Thyroid gland (tissue), 4 donors: ENCODE results near the gene STK11IP. TPM values are rescaled to one million over a fixed set of nuclear protein-coding genes. Genes with fewer than 3 reads are reported as not detected.

ENCODE experiments used
- DNase-seq, 2 donors: peaks; one replicate each; pipeline ENCODE4 v3.0.0-alpha.2; 2019
- H3K27ac ChIP-seq, 3 donors: fragments of 200-600 bp; sonication (generic); 1 replicate in 2 of 3; 2 replicates in 1 of 3; pipeline ENCODE4 v1.5.1; 2016 to 2019; ENCODE audit warnings: mild to moderate bottlenecking in 1 of 3, moderate library complexity in 1 of 3
- H3K27me3 ChIP-seq: fragments of 200-600 bp; sonication (generic); one replicate; pipeline ENCODE4 v1.5.1; 2019
- H3K36me3 ChIP-seq, 2 donors: fragments of 200-600 bp; sonication (generic); one replicate each; pipeline ENCODE4 v1.5.1; 2016 to 2019
- H3K4me1 ChIP-seq, 2 donors: fragments of 200-600 bp; sonication (generic); one replicate each; pipeline ENCODE4 v1.5.1; 2017 to 2019
- H3K4me3 ChIP-seq, 3 donors: fragments of 200-600 bp; sonication (generic); replicated peaks in 1 of 3; 1 replicate in 2 of 3; 2 replicates in 1 of 3; pipeline ENCODE4 v1.5.1; 2016; ENCODE audit warnings: mild to moderate bottlenecking in 1 of 3
- H3K9me3 ChIP-seq: fragments of 200-600 bp; sonication (generic); one replicate; pipeline ENCODE4 v1.5.1; 2017
- POLR2A ChIP-seq, 2 donors: fragments of 450-650 bp; IDR thresholded peaks; one replicate each; pipeline ENCODE4 v1.6.1; 2017; ENCODE audit warnings: antibody characterized with exemption in 2 of 2, mild to moderate bottlenecking in 2 of 2, moderate library complexity in 1 of 2
- WGBS, 2 donors: methylation state at CpG; one replicate each; pipeline ENCODE4 v1.1.5; 2017; 5-methylcytosine and 5-hydroxymethylcytosine counted together
- intact Hi-C: fragments of 100-400 bp; cut with DNase I; formaldehyde crosslinking; loops from one replicate; pipeline ENCODE4 v1.15.1; 2023
- total RNA-seq, 4 donors: library from RNA; depleted of rRNA; stranded (reverse); fragments of >200 nt; gene quantifications; one replicate each; pipeline ENCODE4 v1.2.3, GENCODE V29; 2016
- TF ChIP-seq, protein P1 (sequence below), 6 experiments: fragments of 200-600 bp in 3 of 6; fragments of 450-650 bp in 3 of 6; sonication (generic) in 3 of 6; IDR thresholded peaks; one replicate each; pipeline ENCODE4 v1.5.1; 2016 to 2019; ENCODE audit warnings: antibody characterized with exemption in 6 of 6, mild to moderate bottlenecking in 2 of 6, inconsistent platforms in 1 of 6, moderate library complexity in 1 of 6

STK11IP gene, protein sequence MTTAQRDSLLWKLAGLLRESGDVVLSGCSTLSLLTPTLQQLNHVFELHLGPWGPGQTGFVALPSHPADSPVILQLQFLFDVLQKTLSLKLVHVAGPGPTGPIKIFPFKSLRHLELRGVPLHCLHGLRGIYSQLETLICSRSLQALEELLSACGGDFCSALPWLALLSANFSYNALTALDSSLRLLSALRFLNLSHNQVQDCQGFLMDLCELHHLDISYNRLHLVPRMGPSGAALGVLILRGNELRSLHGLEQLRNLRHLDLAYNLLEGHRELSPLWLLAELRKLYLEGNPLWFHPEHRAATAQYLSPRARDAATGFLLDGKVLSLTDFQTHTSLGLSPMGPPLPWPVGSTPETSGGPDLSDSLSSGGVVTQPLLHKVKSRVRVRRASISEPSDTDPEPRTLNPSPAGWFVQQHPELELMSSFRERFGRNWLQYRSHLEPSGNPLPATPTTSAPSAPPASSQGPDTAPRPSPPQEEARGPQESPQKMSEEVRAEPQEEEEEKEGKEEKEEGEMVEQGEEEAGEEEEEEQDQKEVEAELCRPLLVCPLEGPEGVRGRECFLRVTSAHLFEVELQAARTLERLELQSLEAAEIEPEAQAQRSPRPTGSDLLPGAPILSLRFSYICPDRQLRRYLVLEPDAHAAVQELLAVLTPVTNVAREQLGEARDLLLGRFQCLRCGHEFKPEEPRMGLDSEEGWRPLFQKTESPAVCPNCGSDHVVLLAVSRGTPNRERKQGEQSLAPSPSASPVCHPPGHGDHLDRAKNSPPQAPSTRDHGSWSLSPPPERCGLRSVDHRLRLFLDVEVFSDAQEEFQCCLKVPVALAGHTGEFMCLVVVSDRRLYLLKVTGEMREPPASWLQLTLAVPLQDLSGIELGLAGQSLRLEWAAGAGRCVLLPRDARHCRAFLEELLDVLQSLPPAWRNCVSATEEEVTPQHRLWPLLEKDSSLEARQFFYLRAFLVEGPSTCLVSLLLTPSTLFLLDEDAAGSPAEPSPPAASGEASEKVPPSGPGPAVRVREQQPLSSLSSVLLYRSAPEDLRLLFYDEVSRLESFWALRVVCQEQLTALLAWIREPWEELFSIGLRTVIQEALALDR
- 10 to 100 TPM; 14.6 to 25.0 (median 19.7) TPM for total RNA-seq

DNA sequence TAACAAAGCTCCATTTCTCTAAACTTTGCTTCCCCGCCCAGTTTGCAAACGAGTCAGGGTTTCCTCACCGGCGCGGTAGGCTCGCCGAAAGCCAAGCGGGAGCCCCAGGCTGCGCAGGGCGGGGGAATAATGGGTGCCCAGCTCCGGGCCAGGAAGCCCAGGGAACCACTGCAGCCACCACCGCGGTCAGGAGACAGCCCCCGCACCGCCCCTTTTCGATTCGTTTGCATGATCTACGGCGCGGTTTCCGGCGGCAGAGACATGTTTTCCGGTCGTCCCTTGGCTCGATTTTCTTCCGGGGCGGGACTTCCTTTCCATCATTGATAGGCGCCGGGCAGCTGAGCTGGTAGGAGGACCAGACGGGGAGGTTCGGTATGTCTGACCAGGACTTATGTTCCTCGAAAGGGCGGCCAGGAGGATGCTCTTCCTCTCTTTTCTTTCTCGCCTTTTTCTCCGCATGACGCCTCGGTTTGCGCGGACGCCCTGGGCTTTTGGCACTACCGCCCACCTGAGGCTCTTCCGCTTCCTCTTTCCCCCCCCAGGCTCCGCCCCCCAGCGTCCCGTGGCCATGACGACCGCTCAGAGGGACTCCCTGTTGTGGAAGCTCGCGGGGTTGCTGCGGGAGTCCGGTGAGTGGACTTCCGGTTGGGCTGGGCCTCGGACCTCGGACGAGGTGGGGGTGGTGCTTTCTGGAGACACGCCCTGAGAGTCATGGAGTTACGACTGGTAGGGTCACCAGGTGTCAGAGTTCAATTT lies at the start of gene STK11IP:
Gene STK11IP, plus strand, starts transcription at position 306 of the 756 bp plus-strand sequence. Its CDS starts 263 bp downstream, at position 569.
- Histone ChIP-seq H3K36me3 (peaks cover 6 to 12% of the 10 kb centered on the region in 2 donors), H3K4me1 (peaks cover 0 to 13% of the 10 kb centered on the region in 2 donors), H3K4me3 (peak within 1 kb of the TSS; percentile 35 to 77 (median 54)), H3K27me3 (no peaks in the 10 kb centered on the region), H3K9me3 (no peaks in the 10 kb centered on the region), H3K27ac (peak within 1 kb of the TSS; percentile 79 to 91 (median 89))
- peak; percentile 98 to 99 for DNase-seq
- TF ChIP-seq, protein P1, sequence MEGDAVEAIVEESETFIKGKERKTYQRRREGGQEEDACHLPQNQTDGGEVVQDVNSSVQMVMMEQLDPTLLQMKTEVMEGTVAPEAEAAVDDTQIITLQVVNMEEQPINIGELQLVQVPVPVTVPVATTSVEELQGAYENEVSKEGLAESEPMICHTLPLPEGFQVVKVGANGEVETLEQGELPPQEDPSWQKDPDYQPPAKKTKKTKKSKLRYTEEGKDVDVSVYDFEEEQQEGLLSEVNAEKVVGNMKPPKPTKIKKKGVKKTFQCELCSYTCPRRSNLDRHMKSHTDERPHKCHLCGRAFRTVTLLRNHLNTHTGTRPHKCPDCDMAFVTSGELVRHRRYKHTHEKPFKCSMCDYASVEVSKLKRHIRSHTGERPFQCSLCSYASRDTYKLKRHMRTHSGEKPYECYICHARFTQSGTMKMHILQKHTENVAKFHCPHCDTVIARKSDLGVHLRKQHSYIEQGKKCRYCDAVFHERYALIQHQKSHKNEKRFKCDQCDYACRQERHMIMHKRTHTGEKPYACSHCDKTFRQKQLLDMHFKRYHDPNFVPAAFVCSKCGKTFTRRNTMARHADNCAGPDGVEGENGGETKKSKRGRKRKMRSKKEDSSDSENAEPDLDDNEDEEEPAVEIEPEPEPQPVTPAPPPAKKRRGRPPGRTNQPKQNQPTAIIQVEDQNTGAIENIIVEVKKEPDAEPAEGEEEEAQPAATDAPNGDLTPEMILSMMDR (IDR thresholded peaks at IDR 0.05): peak in 1 of 6 experiments; percentile 6
- peak; percentile 48 to 94 for TF ChIP-seq POLR2A (IDR thresholded peaks at IDR 0.05)
- intact Hi-C loops: loop anchor here (2.0 kb wide), 1 partner anchor 49 kb away; no protein-coding TSS in a partner anchor
- WGBS, 2 donors: 0 to 1% methylated on average over 45 to 48 of the region's 57 CpGs

DNA sequence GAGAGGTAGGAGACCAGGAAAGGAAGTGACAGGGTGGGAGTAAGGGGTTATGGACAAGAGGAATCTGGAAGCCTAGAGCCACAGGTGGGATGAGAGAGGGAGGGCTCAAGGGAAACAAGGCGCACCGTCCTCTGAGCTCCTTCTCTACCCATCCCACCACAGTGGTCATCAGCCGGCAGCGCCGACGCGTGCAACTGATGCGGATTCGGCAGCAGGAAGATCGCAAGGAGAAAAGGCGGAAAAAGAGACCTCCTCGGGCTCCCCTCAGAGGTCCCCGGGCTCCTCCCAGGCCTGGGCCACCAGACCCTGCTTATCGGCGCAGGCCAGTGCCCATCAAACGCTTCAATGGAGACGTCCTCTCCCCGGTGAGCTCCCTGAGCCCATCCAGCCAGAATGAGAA lies 48.7 kb upstream of the STK11IP start:
- intact Hi-C loops: loop anchor here (2.0 kb wide), 1 partner anchor 50 kb away; no protein-coding TSS in a partner anchor

DNA sequence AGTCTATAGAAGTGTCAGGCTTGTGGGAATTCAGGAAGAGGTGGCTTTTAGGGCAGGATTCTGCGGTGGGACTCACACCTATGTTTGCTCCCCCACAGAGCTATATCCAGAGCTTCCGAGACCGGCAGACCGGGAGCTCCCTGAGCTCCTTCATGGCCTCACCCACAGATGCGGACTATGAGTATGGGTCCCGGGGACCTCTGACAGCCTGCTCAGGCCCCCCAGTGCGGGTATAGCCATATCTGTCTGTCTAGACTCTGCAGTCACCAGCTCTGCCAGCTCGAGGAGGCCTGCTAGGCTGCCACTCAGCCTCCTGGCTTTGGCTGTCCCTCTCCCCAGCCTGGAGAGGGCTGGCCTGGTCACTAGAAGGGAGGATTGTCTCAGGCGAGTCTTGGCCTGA lies 48.0 kb upstream of the STK11IP start:
- 93 to 94% methylated on average over 5 to 8 of the region's 9 CpGs for WGBS, 2 donors
- Histone ChIP-seq H3K4me3 (no peak overlapping the region), H3K4me1 (peaks cover 16 to 23% of the 10 kb centered on the region in 2 donors), H3K27me3 (no peaks in the 10 kb centered on the region), H3K9me3 (no peaks in the 10 kb centered on the region), H3K36me3 (no peaks in the 10 kb centered on the region), H3K27ac (no peak overlapping the region)
- no peak for DNase-seq
- TF ChIP-seq, protein P1 (IDR thresholded peaks at IDR 0.05): no peak
- no peak for TF ChIP-seq POLR2A (IDR thresholded peaks at IDR 0.05)
- intact Hi-C loops: loop anchor here (2.0 kb wide), 1 partner anchor 49 kb away; no protein-coding TSS in a partner anchor

More for the DNA sequence above, 48.7 kb upstream of the STK11IP start:
- H3K9me3 ChIP-seq: no peaks in the 10 kb centered on the region
- DNase-seq: no peak
- no peak overlapping the region for H3K27ac ChIP-seq
- H3K4me3 ChIP-seq: no peak overlapping the region
- peaks cover 23 to 29% of the 10 kb centered on the region in 2 donors for H3K4me1 ChIP-seq
- TF ChIP-seq POLR2A (IDR thresholded peaks at IDR 0.05): no peak
- TF ChIP-seq, protein P1 (IDR thresholded peaks at IDR 0.05): no peak
- no peaks in the 10 kb centered on the region for H3K27me3 ChIP-seq
- 93 to 95% methylated on average over 18 of the region's 18 CpGs for WGBS, 2 donors
- no peaks in the 10 kb centered on the region for H3K36me3 ChIP-seq

DNA sequence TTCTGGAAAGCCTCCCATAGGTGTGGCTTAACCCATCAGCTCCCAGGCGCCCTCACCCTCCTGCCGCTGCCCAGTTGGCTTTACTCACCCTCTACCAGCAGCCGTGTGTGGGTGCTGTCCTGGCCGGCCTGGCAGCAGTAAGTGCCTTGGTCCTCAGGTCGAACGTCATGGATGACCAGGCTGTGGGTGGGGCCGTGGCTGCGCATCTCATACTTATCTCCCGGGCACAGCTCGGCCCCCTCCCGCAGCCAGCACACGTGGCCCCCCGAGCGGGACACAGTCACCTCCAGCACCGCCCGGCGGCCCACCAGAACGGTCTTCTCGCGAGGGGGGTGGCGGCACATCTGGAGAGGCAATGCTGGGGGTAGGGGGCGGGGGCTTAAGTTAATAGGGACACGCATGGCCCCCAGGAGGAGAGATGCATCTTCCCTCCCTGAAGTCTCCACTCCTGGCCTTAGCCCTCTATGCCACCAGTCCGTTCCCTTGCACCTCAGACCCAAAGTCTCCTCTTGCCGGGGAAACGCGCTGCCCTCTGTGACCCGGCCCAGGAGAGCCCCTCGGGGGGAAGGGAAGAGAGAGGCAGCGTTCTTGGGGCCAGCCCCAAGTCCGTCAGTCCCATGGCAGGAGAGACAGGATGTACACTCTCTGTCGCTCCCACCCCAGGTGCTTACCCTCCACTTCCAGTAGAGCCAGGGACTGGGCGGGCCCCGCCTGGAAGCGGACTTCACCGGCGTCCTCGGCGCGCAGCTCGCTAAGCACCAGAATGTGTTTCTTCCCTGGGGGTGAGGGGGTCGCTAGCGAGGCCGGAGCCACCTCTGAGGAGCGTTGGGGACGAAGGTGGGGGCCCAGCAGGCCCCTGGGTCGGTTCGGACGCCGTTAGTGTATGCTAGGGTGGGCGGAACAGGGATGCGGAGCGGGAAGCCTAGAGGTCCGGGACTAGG lies 45.9 kb upstream of the STK11IP start:
- H3K36me3 ChIP-seq: no peaks in the 10 kb centered on the region
- 6 to 8% methylated on average over 7 to 31 of the region's 54 CpGs for WGBS, 2 donors
- peak; percentile 61 to 75 for DNase-seq
- intact Hi-C loops: no loop called here
- no peaks in the 10 kb centered on the region for H3K9me3 ChIP-seq
- peak overlapping the region in 1 of 3 donors; percentile 47 for H3K27ac ChIP-seq
- H3K4me1 ChIP-seq: peaks cover 16 to 21% of the 10 kb centered on the region in 2 donors
- H3K27me3 ChIP-seq: no peaks in the 10 kb centered on the region
- no peak for TF ChIP-seq POLR2A (IDR thresholded peaks at IDR 0.05)
- TF ChIP-seq, protein P1 (IDR thresholded peaks at IDR 0.05): no peak
- H3K4me3 ChIP-seq: peak overlapping the region in 2 of 3 donors; percentile 17 to 41
